ENCODE results near the gene CCDC51.
"Not testable (repeated sequence)": the region's sequence is repeated elsewhere in the genome, so short reads cannot be mapped to it uniquely, and the experiment has no call there.

CCDC51 gene

GRCh38 chr3:48439820-48440589 is at the start of gene CCDC51, which contains the start of gene TMA7:
Gene CCDC51, minus strand, starts transcription at chr3:48440119. Its CDS starts 4,991 bp downstream, at chr3:48435128.
Gene TMA7, plus strand, starts transcription at chr3:48440257. Its CDS starts 40 bp downstream, at chr3:48440297.
- DNase-seq: peak; percentile 93

- no peak for DNase-seq
Observed at GRCh38 chr3:48486952-48487351, 47.0 kb upstream of the CCDC51 start.

- DNase-seq: not testable (repeated sequence)
Observed at GRCh38 chr3:48482822-48483221, 42.9 kb upstream of the CCDC51 start.

GRCh38 chr3:48480891-48481290 is 41.0 kb upstream of the CCDC51 start:
- DNase-seq: not testable (repeated sequence)

GRCh38 chr3:48478626-48479555 is 39.0 kb upstream of the CCDC51 start:
- DNase-seq: no peak

- DNase-seq: no peak
Observed at GRCh38 chr3:48477959-48478520, 38.1 kb upstream of the CCDC51 start.

GRCh38 chr3:48476426-48477053 is 36.6 kb upstream of the CCDC51 start:
- DNase-seq: no peak

- DNase-seq: no peak
Observed at GRCh38 chr3:48475188-48475587, 35.3 kb upstream of the CCDC51 start.

GRCh38 chr3:48474619-48475018 is 34.7 kb upstream of the CCDC51 start:
- no peak for DNase-seq

GRCh38 chr3:48474031-48474430 is 34.1 kb upstream of the CCDC51 start:
- not testable (repeated sequence) for DNase-seq

GRCh38 chr3:48473617-48473952 is 33.7 kb upstream of the CCDC51 start:
- DNase-seq: no peak

GRCh38 chr3:48472923-48473616 is 33.2 kb upstream of the CCDC51 start:
- DNase-seq: peak; percentile 92

GRCh38 chr3:48472673-48472922 is 32.7 kb upstream of the CCDC51 start:
- DNase-seq: peak; percentile 53

- no peak for DNase-seq
Observed at GRCh38 chr3:48470286-48470685, 30.4 kb upstream of the CCDC51 start.

- DNase-seq: no peak
Observed at GRCh38 chr3:48469046-48469915, 29.4 kb upstream of the CCDC51 start.

GRCh38 chr3:48468329-48468731 is 28.4 kb upstream of the CCDC51 start:
- DNase-seq: no peak

- no peak for DNase-seq
Observed at GRCh38 chr3:48467473-48468267, 27.8 kb upstream of the CCDC51 start.

- DNase-seq: no peak
Observed at GRCh38 chr3:48467110-48467454, 27.2 kb upstream of the CCDC51 start.

- no peak for DNase-seq
Observed at GRCh38 chr3:48466386-48467109, 26.6 kb upstream of the CCDC51 start.

Data from amniotic stem cell (primary cell).